ENCODE measurements around the gene EFNB2.

EFNB2 gene

DNA sequence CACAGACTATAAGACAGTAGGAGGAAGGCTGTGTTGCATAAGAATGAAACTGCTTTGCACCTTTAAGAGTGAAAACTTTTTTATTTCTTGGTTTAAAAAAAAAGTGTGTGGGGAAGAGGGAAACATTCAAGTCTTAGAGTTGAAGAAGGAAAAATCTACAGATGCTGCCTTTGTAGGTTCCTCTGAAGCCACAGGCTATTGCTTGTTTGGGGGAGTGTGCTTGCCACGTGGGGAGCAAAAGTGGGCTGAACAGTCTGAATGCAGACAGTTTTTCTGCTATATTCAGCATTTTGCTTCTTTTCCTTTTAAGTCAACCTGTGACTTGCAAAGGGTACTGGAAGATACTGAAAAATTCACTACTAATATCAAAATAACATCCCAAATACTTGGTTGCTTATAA is 36.9 kb downstream of the EFNB2 start:
- DNase-seq = no peak

DNA sequence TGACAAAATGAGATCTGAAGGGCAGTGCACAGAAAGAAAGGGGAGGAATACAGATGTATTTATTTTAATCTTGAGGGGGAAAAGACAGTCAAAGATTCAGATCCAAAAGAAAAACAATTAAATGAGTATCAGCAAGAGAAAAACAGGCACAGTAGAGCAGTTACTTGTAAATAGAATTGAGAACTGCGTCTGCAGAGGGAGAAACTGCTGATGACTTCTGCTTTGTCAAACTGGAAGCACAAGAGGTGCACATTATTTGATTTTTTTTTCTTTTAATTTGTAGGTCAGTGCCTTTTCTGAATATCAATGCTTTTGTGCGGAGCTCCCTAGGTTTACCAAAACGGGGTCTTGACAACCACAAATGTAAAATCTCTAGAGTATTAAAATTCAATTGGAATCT is 37.3 kb downstream of the EFNB2 start:
- DNase-seq = no peak

DNA sequence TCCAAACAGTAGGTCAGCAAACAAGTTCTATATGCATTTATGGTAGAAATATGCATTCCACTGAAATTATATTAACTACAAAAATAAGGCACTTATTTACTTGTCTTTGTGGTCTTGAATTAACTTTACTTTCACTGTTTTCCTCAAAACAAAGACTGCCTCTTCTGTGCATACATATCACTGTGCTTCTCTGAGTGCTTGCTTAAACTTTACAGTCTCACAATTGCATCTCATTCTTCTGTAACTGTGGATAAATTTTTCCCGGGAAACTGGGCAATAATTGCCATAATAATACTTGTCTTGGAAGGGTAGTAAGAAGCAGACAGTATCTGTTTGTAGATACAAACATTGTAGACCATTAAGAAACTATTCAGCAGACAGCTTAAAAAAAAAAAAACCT is 38.4 kb downstream of the EFNB2 start:
- no peak for DNase-seq

DNA sequence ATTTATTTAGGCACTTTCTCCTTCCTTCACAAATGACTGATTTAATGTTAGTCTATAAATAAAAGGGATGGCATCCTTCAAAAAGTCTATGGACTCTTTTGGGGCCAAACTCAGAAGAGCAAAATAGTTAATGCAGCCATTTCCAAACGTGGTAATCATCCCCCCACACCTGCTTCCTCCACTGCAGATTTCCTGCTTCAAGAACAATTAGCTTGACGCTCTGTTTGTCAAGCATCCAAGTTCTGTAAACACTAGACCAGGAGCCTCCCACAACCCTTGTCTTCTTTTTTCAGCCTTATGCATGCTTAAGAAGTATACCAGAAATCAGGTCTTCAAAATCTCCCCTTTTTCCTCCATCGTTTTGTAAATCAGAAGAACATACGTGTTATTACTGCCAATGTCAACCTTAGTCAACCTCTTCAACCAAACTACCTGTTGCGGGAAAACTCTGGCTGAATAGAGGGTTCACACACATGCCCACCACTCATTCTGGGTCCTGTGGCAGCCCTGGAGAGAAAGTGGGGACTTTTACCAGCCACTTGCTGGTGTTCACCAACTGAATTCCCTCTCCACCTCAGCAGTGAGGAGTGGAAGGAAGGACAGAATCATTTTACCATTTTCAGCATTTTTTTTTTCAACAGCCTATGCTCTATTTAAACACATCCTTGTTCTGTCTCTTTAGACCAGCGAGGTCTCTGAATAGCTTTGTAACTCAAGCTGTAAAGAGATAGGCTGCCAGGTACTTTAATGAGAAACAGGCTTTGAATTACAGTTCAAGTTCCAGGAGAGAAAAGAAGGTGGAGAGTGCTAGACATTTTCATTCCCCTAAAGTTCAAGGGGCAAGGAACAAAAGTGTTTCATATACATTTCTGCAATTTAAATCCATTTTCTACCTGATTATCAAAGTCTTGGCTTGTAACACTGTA is 39.1 kb downstream of the EFNB2 start:
- DNase-seq = no peak

DNA sequence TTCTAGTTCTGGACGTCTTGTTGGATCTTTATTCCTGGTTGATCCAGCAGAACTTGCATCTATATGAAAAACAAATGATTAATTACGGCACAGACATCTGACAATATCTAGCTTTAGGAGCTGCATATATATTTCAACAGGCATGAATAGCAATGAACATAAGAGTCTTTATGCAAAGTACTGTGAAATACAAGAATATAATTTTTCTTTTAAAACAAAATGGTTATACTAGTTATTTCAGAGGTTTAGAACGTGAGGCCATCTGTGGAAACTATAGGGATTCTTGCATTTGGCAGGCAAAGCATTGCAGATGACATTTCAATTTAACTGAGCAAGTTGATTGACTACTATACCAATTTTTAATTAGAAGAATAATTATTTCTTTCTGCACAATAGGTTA is 40.5 kb downstream of the EFNB2 start:
- no peak for DNase-seq

DNA sequence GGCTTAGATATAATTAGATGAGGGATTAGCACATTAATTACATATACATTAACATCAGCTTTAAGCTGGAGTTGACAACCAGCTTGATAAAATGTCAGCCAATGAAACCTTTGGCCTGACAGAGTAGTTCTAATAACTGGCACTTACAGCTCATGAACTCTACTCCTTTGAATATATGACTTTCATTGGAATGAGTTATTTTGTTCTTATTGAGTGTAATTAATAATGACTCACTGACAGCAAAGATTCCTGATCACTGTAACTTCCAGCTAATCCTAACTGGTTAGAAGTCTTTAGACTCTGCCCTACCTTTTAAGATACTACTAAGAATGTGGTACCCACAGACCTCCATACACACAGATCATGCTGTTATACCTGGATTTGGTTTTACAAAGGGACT is 41.0 kb downstream of the EFNB2 start:
- DNase-seq = no peak

DNA sequence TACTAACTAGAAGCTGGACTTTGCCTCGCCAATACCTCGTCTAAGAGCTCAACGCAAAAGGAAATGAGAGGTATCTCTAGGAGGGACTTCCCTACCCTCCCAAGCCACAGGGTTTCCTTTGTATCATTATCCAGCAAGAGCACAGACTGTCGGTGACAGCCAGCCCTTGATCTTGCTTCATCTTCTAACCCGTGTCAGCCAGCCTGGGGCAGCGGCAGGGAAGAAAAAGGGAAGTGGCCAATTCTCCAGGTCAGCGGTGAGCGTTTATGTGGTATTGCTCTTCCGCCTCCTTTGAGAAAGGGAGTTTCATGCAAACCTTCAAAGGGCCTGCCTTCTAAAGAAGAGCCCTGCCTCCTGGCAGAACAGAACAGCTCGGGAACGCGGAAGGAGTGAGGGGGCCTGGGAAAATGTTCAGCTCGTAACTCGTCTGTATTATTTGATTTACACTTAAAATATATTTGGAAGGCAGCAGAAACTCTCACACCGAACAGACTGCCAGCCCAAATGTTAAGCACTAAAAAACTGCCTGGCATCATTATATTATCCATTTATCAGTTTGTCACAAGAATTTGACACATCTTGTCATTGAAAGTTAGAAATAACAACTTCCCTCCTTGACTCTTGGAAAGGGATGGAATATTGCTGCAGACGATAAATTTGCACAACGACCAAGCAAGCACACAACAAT is 41.8 kb downstream of the EFNB2 start:
- DNase-seq = peak; percentile 7

DNA sequence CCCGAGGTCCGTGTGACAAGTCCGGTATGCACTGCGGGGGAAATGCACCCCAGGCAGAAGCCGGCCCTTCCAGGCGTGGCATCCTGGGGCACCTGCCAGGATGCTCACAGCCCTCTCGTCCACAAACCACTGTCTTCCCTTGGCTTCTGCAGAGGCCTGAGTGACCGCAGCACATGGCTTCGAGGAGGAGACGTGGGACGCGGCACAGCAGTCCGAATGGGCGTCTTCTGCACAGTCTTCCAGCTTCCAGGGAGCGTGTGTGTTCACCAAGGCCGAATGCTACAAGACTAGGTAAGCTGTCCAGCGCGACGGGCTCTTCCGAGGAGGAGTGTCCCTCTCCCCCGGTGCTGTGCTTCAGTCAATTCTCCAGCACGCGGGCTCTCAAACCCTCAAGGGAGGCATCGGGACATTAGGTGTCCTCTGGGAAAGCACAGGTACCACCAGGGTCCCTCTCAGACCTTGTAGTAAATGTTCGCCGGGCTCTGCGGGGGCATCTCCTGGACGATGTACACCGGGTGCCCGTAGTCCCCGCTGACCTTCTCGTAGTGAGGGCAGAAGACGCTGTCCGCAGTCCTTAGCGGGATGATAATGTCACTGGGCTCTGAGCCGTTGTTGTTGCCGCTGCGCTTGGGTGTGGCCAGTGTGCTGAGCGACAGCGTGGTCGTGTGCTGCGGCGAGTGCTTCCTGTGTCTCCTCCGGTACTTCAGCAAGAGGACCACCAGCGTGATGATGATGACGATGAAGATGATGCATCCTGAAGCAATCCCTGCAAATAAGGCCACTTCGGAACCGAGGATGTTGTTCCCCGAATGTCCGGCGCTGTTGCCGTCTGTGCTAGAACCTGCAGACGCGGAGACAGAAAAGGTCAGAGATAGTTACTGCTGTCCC is 42.6 kb downstream of the EFNB2 start:
- no peak for DNase-seq

DNA sequence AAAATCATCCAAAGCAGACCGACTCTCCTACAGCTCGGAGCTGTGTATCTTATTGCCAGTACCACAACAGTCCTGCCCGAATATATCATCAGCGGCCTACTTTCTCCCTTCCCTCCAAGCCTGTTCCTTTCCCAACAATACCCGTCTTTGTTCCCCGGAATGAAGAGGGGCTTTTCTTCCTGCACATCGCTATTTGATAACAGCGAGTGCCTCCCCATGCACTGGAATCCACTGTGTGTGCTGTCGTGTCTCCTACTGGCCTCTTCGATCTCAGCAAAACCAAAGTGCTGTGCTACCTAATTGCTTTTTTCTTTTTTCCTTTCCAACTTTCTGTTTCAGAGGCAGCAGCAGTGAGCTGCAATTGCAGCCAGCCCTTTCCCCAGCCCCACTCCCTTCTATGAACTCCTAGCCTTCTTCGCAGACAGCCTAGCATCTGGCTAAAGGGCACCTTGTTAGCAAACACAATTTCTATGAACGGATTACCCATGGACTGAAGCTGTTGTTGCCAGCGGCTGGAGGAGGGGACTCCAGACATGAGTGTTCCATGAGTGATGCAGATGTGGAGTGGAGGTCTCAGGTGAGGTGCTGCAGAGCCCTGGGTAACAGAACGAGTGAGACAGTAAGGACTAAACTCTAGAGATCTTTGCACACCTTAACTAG is 43.4 kb downstream of the EFNB2 start:
- DNase-seq = no peak

DNA sequence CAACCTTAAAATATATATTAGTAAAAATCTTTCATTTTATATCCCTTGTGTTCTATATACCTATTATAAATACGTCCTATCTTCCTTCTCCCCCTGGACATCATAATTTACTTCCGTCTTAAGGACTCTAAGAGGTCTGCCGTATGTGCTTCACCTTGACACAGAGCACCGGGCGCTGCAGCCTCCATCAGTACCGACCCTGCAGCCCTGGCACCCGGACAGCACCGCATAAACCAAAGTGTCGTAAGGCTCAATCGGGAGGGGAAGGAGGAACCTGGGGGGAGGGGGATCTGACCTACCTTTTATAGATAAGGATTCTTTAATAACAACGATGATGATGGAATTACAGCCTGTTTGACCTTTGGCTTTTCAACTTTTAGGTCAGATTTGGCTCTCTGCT is 44.0 kb downstream of the EFNB2 start:
- no peak for DNase-seq

DNA sequence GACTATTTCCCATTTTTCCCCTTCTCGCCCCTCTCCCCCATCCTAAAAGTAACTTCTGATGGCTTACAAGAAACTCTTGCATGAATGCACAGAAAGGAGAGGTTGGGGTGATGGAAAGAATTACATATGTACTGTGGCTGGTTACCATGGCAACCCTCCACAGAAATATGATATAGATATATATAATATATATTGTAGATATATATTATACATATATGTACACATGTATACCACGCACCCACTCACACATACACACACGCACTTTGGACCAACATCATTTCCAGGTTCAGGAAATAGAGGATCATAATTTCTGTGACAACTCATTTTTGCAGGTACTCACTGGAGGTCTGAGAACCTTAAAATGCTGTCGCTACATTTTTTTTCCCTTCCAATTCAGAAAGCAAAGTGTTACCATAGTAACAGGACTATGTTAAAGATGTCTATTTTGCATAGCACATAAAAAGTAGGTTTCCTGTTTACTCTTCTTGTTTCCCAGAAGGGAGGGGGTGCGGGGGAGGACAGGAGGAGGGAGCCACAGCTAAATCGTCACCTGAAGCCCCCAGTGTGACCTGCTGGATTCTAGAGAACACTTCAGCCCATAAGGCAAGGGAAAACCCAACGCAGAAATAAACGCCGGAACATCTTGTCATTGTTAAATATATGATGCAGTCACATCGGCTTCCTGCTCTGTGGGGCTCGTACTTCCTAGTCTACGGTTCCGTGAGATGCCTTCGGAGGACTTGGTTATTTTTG is 44.7 kb downstream of the EFNB2 start:
- DNase-seq = no peak

DNA sequence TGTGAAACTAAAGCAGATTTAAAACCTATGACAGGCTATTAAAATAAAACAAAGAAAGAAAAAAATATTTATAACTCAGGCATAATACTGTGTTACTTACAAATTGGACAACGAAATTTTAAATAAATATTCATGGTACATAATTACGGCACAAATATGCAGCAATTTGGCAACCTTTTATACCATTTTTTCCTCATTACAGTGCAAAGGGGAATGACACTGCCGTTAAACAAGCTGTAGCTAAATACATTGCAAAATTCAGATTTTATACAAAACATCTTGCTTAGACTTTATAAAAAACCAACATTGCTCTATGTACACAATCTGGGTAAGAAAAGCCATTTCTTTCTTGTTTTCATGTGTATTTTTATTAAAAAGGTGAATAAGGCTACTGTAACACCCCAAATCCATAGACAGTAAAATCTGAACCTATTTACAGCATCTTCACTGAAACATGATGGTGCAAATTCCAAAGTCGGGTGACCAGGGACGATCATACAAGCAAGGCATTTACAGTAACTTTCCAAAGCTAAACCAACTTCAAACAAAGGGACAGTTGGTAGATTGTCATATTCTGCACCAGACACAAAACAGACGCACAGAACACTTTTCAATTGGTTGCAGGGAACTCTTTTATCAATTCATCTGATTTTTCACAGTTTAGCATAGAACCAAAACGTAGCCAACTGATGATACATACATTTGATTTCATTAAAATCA is 45.5 kb downstream of the EFNB2 start:
- no peak for DNase-seq

DNA sequence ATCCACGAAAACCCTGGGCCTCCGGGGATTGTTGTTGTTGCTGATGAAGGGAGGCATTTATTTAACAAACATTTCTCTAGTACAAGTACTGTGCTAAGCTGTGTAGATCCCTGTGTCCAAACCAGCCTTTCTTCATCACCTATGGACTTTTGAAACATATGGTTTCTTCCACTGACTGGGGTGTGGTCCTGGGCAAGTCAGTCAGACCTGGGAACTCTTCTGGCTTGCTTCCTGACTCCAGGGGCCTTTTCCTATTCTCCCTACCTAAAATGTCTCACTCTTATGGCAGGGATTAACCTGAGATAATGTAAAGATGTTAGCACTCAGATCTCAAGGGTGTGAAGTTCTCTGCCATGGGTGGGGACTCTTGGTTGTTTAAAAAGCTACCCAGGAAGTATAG is 46.8 kb downstream of the EFNB2 start:
- DNase-seq = no peak

DNA sequence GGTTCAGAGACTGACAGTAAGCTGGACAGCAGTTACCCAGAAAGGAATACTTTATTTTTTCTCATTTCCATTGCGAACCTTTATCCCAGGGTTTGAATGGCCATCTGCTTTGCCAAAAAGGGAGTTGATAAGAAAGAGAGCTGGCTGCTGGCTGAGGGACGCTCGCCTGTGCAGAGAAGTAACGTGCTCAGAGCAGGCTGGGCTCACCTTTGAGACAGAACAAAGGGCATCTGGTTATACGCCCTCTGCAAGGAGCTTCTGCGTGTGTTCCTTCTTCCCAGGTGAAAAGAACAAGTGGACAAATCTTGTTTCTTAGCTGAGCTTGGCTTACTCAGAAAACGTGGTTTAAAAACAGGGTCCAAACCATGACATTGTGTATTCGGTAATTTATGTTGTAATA is 47.4 kb downstream of the EFNB2 start:
- no peak for DNase-seq

DNA sequence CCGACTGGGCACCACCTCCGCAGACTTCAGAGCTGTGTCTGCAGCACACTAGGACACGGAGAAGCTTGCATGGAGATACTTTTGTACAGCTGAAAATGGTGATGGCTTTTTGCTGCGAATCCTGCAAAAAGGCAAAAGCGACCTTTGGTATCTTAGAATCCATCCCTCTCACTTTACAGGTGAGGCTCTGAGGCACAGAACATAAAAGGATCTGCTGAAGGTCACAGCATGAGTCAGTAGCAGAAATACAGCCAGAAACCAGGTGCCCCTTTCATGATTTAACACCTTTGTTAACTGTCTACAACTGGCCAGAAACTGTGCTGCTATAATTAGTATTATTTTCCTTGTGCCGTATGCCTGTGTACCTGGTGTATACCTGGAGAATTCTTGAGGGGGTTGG is 48.3 kb downstream of the EFNB2 start:
- DNase-seq = no peak

DNA sequence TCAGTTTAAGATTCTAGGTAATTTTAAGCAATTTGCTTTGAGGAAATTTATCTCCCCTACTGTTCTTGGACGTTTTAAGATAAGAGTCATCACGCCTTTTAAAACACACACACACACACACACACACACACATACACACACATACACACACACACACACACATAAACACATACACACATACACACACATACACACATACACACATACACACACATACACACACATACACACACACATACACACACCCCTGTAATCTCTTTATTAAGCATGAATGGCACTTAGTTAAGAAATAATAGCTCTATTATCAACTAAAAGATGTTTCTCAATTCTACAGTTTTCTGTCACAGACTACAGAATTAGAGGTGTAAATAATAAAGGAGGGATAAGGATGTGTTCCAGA is 49.2 kb downstream of the EFNB2 start:
- no peak for DNase-seq

DNA sequence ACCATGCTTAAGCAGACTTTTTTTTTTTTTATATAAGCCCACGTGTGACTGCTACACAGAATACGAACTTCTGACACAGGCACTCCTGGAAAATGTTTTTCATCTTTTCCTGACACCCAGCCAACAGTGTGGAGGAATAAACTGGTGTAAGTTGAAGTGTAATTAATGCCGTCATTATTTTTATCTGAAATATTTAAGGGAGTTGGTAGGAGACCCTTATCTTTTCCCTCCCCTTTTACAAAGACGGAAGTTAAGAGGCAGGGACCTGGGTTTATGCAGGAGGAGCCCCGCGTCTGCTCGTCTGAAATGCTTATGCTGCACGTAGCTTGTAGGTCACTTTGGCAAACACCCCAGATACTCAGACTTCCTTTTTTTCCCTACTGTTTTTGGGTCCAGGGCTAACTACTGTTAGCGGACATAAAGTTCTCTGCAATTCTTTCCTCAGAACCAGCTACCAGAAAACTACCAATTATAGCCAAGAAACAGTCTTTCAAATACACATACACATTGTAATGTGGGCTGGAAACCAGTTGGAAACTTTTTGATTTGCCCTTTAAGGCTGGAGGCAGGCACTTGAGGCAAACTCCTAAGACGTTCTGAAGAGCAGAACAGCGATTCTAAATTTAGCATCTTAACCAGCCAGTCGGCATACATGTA is 50.8 kb downstream of the EFNB2 start:
- no peak for DNase-seq

DNA sequence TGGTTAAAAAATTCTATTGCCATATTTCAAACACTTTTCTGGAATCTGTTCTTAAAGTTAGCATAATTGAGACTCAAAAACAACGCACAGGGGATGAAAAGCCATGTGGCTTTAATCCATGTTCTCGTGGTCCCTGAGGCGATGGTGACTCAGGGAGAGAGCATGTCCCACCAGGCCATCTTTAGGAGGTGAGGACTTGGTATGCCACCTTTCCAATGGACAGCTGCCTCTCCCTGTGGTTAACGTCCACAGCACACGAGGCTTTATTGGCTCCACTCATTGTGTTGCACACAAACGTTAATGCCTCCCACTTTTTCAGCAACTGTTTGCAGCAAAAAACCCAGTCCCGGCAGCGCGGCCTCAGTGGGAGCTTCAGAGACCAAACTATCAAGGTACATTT is 51.4 kb downstream of the EFNB2 start:
- no peak for DNase-seq

DNA sequence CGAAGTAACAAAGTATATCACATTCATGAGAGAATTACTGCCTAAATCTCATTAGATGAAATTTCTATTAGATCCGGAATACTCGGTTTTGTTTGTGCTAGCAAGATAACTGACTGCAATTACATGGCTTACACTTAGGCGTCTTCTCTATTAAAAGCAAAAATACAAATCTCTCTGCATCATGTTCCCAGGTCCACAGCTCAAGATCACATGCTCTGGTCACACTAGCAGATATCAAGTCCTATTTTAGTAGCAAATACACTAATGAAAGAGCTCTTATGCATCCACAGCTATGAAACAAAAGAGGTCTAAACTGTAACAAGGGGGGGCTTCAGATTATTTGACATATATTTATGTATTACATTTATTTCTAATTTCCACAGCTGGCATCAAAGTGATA is 53.5 kb downstream of the EFNB2 start:
- no peak for DNase-seq

DNA sequence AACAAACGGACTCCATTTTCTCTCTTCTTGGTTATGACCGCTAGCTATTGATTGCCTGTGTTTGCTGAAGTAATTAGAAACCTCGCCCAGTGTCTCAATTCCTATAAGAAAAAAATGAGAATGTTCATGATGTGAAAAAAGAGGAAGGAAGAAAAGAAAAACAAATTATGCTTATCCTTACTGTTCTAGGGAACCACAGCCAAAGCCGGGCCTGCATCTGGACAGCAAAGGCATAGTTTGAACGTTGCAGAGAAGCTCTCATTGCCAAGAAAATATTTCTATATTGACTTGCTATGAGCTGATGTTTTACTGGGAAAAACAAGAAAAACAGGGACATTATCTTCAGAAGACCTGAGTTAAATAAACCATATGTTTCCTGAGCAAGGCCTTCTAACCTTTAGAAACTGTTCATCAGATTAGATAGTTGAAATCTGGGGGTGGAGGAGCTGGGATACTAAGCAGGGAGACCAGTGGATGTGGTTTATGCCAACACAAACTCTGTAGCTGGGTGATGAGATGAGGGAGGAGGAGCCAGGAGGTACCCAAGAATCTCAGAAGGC is 55.0 kb downstream of the EFNB2 start:
- DNase-seq = no peak

DNA sequence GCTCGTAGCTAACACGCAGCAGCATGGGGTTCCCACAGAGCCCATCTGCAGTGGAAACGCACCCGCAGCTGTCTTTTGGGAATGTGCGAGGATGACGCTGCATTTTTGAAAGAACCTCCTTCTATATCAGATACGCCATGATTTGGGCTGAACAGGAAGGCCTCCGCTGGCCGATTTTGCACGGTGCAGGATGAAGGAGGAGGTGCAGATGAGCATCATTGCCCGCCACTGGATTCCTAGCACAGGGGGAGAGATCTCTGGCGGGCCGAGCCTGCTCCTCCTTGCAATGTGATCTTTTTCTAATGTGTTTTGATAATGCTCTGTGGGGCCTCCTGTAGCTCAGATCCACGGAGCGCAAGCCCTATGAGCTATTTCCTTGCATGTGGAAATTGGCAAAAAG is 55.5 kb downstream of the EFNB2 start:
- no peak for DNase-seq
